T-helper 22 cell (primary cell): ENCODE measurements around the gene RAB12.
"Not testable (repeated sequence)": the region's sequence is repeated elsewhere in the genome, so short reads cannot be mapped to it uniquely, and the experiment has no call there.

ENCODE experiments used
- DNase-seq: peaks from one replicate; pipeline ENCODE4 v3.0.0-alpha.2; 2020; ENCODE audit warnings: low read depth

RAB12 gene

DNA sequence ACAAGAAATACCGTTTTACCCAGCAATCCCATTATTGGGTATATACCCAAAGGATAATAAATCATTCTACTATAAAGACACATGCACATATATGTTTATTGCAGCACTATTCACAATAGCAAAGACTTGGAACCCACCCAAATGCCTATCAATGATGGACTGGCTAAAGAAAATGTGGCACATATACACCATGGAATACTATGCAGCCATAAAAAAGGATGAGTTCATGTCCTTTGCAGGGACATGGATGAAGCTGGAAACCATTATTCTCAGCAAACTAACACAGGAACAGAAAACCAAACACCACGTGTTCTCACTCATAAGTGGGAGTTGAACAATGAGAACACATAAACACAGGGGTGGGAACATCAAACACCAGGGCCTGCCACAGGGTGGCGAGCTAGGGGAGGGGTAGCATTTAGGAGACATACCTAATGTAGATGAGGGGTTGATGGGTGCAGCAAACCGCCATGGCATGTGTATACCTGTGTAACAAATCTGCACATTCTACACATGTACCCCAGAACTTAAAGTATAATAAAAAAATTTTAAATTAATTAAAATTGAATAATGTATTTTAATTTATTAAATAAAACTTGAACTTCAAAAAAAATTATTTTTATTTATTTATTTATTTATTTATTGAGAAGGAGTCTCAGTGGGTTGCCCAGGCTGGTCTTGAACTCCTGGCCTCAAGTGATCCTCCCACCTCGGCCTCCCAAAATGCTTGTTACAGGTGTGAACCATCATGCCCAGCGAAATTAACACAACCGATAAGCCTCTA is 42.4 kb downstream of the RAB12 start:
- DNase-seq, result not testable (repeated sequence)

DNA sequence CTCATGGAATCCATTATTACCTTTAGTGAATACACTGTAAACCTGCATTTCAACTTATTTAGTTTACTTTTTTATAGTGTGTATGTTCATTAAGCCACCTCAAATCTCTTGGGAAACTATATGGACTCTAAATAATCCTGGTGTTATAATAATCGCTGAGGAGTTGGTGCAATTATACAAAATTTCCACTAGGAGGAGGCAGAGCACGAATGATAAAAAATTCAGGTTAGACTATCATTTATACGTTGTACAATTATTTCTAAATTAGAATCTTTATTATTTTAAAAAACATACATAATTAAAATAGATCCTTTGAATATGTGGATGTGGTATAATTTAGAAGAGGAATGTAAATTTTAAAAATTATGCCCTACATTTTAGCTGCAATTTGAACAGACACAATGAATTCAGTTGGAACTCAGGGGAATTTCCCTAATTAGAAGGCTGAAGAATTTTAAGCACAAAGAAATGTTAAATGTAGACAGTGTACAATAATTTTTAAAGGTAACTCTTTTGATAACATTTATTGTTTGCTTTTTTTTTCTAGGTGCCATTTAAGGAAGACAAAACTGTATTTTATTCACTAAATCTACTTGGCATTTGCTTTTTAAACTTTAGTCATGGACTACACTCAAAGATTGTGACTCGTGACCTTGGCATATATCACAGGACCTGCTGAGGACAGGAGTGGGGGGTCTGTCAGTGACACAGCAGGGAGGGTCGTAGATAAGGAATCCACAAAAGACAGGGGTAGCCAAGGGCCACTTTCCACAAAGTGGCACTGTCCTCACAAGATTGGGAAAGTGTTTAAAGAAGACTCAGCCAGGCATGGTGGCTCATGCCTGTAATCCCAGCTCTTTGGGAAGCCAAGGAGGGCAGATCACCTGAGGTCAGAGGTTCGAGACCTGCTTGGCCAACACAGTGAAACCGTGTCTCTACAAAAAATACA is 45.5 kb downstream of the RAB12 start:
- no peak for DNase-seq

DNA sequence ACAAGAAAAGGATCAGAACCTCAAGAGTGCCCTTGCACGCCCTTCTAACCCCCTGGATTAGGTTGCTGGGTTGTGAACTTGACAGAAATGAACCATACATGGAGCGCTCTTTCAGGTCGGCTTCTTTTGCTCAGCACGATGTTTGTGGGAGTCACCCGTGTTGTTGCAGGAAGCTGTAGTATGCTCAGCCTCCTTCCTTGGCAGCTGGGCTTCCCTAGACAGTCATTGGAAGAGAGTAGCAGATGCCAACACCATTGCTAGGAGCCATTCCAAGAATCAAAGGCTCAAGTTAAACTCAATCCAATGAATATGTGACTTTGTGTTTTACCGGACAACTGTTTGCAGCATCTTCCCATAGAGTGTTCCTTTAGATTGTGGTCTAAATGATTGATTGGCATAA is 47.0 kb downstream of the RAB12 start:
- no peak for DNase-seq

DNA sequence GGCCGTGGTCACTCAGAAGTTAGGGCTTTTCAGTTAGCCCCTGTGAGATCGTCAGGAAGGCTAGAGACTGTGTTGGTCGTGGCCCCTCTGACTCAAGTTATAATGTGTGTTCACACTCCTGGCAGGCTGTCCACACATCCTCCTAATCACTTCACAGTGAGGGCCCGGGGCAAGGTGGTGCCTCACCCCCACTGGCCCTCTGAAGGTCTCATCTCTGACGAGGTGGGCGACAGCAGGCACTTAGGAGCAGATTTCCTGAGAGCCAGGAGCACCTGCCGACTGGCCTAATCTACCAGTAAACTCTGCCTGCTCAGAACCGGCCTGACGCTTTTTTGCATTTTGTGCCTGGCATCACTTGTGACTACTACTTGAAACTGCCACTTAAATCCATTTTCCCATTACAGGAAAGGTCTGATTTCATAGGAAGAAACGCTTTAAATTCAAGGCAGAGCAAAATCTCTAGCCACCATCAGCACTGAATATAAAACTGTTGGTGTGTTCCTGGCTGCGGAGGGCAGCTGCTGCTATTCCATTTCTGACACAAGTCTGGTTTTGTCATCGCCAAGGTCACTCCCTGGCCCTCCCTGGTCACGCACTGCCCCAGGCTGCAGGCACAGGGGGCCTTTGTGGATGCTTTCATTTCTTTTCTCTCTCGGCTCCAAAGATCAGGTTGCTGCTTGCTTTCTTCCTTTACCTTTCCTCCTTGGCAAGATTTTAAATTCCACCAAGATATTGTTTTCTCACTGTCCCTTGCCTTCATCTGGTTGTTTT is 48.0 kb downstream of the RAB12 start:
- DNase-seq, result no peak

DNA sequence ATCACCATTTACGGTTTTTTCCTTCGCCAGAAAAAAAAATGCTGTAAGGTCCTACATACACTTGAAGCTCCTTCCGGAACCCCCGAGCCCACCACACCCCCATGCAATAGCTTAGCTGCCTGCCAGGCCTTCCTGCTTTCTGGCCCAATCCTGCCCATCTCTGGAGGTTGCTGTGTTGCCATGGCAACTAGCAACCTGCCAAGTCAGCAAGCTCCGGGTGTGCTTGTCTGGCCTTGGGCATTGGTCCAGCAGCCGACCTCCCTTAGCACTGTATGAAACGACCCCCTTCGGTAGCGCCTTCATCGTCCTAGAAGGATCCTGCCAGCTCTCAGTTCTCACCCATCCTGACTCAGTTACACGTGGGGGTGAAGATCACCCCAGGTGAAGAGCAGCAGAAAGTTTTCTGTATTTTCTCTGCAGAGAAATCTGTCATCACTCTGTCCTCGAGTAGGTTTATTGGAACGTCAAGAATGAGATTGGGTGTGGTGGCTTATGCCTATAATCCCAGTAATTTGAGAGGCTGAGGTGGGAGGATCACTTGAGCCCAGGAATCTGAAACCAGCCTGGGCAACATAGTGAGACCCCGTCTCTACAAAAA is 48.7 kb downstream of the RAB12 start:
- no peak for DNase-seq

DNA sequence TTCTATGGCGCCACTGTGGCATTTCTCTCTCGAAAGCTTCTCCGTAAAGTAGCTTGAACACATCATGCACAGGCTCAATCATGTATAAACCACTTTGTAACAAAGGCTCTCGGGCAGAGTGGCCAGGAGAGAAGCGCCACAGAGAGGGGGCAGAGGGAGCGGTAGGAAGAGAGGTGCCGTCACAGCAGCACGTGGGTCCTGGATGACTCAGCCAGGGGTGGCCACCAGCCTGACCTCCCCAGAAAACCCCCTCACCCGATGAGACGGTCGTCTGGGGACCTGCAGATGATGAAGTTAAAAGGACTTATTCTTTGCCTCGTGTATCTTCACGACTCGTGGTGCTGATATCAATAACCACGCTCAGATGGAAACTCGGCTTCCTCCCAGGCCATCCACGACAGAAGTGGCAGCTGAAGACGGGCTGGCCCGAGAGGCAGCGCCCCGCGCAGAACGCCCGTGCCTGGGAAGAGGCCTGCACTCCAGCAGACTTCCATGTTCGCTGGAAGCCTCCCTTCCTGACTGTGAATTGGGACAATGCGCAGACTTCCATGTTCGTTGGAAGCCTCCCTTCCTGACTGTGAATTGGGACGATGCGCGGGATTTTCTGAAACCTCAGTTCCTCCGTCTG is 49.7 kb downstream of the RAB12 start:
- no peak for DNase-seq

DNA sequence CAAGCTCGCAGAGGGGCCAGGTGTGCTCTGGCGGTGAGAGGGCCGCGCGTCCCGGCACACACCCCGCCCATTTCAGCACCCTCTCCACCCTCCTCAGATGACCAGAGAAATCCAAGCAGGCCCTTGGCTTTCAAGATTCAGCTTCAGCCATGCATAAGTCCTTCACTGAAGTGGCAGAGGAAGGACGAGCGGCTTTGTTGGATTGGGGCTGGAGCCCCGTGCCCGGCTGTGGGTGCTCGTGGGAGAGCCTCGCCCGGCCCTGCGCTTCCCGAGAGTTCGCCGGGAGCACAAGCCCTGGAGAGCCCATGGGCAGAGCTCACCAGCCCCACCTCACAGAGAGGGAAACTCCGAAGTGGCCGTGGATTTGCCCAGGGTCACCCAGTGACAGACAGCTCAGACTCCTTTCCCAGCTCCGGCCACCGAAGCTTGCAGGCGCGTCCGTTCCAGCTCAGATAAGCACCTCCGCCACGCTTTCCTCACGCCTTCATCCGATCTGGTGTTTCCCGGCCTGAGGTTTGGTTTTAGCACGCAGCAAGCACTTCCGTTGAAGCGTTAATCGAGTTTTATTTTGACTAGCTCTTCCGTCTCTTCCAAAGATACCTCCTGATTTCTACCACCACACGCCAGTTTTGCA is 50.5 kb downstream of the RAB12 start:
- no peak for DNase-seq

DNA sequence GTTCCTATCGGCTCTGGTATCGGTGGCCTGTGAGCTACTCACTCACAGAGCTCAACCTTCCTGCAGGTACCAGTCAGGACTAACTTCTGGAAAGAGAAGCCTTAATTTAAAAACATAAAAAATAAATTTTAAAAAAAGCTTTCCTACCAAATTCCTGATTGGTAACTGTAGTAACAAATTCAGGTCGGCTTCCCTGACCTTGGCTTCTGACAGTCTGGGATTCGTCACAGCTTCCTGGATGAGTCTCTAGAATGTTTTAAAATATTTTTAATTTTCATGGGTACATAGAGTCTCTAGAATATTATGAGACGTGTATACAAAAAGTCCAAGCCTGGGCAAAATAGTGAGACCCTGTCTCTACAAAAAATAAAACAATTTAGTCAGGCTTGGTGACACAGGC is 51.1 kb downstream of the RAB12 start:
- no peak for DNase-seq

DNA sequence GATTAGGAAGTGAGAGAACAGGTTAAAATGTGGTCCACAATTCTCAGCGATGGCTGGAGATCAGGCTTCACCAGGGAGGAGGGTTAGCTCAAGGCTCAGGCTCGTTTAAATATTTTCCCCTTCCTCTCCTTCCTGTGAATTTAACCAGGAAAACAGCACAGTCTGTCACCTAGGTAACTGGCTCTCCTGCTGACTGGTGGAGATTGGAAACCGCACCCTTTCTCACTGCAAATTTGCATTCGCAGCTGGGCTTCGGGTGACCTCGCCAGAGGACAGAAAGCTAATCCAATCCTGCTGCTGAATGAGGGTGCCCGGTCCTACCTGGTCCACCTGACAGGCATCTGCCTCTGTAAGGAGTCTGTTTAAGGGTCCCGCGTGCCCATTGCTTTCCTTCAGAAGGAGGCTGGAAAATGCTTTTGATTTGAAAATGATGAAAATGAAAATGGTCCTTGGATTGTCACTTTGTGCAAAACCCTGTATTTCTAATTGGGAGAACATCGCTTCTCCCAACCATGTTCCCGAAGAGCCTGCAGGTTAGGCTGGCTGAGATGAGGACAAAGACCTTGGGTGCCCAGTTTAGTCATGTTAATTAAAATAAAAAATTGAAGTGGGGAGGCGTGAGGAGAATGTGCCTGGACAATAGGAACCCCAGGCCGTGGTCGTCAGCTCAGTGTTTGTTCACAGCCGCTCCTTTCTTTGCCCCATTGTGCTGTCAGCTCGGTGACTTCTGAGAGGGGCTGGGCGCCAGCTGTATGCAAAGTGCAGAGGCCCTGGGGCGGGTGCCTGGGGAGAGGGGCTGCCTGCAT is 52.7 kb downstream of the RAB12 start:
- no peak for DNase-seq

DNA sequence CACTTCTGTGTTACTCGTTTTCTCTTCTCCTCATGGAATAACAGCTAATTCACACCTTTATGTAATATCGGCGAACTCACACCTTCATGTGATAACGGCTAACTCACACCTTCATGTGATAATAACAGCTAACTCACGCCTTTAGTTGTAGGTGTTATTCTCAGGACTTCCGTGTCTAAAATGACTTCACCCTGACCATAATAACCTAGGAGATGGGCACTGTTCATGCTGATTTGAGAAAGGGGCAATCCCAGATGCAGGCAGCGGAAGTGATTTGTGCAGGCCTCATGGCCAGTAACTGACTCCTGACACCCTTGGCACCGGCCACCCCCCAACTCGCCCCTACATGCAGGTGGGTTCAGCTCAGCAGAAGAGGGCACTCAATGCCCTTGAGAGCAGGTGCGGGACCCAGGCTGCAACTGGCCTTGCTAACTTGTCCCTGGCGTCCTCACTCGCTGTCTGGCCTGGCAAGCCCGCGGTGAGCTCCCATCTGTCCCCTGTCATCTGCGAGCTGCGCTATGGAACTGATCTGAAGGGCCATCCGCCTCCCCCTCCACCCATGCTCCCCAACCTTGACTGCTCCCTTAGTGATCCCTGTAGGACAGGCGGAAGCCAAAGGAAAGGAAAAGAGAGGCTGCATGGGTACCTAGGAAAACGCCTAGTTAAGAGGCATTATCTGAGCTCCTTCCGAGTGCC is 53.5 kb downstream of the RAB12 start:
- DNase-seq, result no peak

DNA sequence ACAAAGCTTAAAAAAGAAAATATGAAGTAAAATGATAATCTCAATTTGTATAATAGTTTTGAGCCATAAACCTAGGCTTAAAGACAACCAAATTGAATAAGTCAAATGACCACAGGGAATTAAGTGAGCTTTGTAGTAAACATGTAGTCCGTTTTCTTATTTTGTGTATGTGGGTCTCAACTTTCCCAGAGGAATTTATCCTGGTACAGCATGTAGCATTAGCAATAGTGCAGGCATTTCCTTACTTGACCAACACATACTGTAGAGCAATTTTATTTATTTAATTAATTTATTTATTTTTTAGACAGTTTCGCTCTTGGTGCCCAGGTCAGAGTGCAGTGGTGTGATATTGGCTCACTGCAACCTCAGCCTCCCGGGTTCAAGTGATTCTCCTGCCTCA is 58.6 kb downstream of the RAB12 start:
- no peak for DNase-seq

DNA sequence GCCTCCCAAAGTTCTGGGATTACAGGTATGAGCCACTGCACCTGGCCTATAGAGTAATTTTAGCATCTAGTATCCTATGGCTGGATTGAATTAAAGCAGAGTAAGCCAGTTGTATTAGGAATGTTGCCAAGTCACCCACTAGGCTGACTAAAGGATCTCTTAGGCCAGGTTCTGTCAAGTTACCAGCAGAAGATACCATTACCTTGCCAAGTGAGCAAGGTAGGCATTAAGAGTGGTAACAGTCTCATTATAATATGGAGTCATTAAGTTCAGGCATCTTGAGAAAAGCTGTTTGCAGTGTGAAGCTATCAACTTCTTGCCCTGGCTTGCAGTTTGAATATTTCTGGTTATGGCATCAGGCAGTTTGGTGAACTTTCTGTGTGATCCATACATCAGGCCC is 59.1 kb downstream of the RAB12 start:
- no peak for DNase-seq

DNA sequence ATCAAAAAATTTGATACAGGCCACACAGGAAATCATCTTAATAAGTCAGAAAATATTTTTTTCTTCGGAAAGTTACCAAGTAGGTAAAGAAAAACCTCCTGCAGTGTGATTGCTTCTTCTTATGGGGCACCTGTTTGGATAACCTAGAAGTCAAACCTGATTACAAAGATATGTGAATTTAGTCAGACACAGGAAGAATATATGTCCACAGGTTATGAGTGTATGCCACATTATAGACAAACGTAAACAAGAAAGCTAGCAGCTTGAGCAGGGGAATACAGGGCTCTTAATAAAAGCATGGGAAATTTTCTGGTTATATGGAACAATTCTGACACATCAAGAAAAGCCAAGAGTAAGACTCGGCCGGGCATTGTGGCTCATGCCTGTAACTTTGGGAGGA is 60.3 kb downstream of the RAB12 start:
- DNase-seq, result no peak

DNA sequence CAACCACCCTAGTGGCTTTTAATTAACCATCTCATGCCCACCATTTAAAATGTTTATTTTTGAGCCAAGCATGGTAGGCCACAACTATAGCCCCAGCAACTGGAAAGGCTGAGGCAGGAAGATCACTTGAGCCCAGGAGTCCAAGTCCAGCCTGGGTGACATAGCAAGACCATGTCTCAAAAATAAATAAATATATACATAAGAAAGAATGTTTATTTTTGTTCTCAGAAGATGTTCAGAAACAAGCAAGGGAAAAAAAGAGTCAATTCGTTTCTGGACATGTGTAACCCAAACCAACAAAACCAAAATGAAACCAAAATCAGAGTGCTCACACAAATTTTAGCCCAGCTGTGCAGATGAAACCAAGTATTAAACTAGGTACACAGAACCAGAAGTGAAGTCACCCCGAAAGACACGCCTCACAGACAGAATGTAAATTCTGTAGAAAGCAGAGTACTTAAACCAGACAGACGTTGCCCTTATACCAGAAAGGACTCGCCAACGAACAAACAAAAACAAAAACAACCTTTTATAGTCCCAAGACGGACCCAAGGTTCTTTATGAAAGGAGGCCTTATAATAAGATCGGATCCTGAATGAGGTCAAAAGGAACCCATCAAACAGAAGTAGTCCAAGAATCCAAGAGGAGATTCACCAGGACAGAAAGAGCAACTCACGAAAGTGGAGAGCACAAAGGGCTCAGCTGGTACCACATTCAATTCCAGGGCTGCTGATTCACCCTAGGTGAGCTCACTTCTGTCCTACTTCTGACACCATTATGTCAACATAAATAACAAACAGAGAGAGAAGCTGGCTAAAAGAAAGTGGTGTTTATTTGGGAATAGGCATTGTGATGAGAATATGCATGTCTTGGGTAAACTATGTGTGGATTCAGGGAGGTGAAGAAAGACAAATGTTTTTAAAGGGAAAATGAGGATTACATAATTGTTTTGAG is 64.3 kb downstream of the RAB12 start:
- DNase-seq, result no peak

DNA sequence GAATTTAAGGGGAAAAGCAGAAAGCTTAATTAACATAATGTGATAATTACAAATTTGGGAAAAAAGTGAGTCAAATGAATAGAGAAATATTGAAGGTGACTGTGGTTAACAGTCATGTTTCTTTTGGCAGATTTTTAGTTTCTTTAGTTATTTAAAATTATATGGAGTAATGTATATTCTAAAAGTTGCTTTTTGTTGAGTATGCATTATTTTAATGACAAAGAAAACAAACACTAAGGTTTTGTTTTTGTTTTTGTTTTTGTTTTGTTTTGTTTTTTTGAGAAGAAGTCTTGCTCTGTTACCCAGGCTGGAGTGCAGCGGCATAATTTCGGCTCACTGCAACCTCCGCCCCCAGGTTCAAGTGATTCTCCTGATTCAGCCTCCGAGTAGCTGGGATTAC is 65.8 kb downstream of the RAB12 start:
- no peak for DNase-seq

DNA sequence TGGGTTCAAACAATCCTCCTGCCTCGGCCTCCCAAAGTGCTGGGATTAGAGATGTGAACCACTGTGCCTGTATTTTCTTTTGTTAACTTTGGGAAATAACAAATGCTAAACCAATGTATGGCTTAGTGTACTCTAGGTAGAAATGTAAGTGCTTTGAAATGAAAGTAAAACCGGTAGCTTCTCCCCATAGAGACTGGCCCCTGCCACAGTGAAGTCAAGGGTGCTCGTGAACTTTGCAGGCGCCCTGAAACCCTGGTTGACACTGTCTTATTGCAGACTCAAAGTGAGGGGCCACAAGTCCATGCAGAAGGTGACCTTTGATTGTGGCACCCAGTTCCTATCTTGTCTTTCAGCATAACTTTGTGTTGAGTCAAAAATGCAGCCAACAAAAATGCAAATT is 72.0 kb downstream of the RAB12 start:
- no peak for DNase-seq

DNA sequence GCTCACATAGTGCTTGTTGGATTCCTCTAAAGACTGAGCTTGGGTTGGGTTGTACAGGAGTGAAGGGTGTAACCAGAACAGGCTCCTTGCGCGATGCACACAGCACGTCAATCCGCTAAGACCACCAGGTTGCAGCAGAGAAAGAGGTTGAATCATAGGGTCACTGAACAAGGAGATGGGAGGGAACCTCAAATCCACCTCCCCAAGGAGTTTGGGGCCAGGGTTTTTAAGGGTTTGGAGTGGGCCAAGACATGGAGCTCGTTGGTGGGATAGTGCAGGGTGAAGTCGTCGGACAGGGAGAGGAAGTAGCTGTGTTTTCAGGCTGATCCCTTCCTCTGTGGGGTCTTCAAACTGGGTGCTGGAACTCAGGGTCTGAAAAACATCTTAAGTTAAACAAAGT is 75.3 kb downstream of the RAB12 start:
- no peak for DNase-seq

DNA sequence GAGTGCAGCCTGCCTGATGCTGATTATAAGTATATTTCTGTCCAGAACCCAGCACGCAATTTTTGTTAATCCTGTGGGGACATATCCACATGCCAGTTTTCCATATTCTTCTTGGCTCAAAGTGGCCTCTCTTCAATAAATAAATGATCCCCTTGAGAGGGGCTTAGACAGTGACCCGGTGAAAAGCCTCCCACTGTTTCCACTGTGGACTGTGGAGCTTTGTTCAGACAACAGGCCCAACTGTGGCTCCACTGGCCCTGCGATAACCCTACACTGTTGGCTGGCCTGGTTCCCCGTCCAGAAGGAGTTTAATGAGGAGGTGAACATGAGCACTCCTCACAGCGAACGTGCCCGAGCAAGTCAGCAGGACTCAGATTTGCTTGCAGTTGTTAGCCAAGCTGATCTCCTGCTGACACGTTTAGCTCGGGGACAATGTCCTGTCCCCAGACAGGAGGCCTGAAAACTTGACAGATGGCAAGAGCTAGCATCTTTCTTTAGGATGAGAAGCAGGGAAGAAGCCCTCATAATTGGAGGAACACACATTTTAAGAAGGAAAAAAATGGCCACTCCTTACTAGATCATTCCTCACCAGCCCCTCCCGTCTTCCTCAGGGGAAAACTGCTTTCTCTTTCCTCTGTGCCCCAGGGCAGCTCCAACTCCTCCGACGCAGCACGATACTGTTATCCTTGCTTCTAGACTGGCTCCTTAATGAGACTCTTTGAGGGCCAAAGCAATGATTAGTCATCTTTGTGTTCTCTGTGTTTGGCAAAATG is 76.1 kb downstream of the RAB12 start:
- no peak for DNase-seq
